Hematopoietic multipotent progenitor cell treated with erythropoietin and hydrocortisone succinate and interleukin-3 and kit ligand, for 4 days (in vitro differentiated cells): ENCODE measurements around the gene TANGO6.
A peak's percentile ranks its signal among the peaks of the same experiment; 100 is the strongest.
"Not testable (repeated sequence)": the region's sequence is repeated elsewhere in the genome, so short reads cannot be mapped to it uniquely, and the experiment has no call there.

ENCODE experiments used
- DNase-seq: peaks from one replicate; pipeline ENCODE4 v3.0.0-alpha.2; 2015

The TANGO6 gene

DNA sequence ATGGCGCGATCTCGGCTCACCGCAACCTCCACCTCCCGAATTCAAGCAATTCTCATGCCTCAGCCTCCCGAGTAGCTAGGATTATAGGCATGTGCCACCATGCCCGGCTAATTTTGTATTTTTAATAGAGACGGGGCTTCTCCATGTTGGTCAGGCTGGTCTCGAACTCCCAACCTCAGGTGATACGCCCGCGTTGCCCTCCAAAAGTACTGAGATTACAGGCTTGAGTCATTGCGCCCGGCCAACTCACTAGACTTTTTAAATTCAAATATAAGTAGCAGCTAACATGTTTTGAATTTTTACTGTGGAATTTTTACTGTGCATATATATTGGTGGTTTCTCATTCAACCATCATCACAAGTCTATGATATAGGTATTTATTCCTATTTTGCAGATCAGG lies 281.6 kb downstream of the TANGO6 start:
- not testable (repeated sequence) for DNase-seq

DNA sequence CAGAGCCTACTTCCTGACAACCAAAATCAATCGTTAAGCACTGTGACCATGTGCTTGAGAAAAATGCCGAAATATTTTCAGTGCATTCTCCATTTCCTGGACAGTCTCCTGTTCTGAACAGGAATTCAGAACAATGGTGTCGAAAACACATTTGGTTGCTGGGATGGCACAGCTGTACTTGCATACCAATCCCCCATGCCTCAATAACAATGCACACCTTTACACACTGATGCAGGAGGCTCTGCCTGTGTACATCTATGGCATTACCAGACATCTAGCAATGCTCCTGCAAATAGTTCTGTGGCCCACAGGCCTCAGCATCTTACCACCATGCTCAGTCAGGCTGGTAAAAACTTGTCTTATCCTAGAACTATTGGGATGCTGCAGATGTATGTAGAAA lies 282.9 kb downstream of the TANGO6 start:
- no peak for DNase-seq

DNA sequence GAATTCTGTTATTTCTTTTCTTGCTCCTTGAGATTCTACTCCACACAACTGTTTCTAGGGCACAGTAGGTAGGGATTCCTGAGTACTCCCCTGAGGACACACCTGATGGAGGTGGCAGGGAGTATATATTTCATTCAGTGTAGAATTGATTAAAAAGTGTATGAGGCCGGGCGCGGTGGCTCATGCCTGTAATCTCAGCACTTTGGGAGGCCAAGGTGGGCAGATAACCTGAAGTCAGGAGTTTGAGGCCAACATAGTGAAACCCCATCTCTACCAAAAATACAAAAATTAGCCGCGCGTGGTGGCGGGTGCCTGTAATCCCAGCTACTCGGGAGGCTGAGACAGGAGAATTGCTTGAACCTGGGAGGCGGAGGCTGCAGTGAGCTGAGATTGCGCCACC lies 283.5 kb downstream of the TANGO6 start:
- DNase-seq, result not testable (repeated sequence)

DNA sequence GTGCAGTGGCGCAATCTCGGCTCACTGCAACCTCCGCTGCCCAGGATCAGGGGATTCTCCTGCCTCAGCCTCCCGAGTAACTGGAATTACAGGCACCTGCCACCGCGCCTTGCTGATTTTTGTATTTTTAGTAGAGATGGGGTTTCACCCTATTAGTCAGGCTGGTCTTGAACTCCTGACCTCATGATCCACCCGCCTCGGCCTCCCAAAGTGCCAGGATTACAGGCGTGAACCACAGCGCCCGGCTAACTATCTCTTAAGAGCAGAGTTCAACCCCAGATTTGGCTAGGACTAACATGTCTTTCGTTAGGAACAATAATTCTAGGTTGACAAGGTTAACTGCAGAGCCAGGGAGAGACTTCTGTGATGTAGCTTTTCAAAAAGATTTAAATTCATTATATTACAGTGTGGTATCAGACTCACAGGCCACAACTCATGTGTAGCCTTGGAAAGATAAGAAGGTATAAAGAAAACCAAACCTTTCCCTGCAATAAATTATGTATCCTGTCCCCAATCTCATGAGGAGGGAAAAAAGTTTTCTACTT lies 284.7 kb downstream of the TANGO6 start:
- no peak for DNase-seq

DNA sequence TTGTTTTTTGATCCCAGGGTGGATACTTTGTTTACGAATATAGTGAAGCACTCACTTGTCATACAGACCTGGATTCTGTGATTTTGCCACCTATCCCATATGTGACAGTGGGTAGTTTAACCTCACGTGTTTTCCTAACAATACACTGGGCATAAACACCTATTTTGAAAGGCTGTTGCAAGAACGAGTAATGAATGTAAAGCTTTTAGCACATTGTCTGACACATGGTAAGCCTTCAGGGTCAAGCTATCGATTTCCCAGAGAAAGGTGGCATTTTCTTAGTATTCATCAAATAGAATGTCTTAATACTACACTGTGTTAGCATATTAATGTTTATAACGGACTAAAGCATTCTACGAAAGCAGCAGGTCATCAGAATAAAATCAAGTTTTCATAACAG lies 287.1 kb downstream of the TANGO6 start:
- DNase-seq, result no peak

DNA sequence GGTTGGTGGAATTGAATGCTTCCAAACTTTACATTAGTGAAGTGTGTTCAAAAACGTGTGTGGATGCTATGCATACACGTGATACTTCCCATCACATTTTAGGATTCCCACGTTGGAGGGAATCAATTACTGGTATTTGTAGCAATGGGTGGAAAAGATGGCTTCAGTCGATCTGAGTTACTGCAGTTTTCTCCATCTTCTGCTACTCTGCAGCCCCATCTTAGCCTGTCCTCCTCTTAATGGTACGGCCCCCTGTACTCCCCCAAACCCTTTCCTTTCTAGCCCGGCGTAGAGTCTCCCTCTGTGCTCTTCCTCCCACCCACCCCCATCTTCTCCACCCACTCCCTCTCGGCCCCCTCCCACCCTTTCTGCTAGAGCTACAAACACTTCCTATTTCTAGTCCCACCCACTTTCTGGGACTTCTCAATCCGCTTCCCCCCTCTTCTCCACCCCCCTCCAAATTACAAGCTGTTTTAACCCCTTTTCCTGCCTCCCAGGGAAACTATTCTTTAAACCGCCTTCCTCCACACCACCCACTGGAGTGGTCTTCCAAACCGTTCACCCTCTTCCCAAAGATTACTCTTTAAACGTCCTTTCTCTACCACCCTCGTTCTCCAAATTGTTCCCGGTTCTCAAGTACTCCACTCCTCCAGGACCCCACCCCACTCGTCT lies 288.0 kb downstream of the TANGO6 start:
- peak; percentile 81 for DNase-seq

DNA sequence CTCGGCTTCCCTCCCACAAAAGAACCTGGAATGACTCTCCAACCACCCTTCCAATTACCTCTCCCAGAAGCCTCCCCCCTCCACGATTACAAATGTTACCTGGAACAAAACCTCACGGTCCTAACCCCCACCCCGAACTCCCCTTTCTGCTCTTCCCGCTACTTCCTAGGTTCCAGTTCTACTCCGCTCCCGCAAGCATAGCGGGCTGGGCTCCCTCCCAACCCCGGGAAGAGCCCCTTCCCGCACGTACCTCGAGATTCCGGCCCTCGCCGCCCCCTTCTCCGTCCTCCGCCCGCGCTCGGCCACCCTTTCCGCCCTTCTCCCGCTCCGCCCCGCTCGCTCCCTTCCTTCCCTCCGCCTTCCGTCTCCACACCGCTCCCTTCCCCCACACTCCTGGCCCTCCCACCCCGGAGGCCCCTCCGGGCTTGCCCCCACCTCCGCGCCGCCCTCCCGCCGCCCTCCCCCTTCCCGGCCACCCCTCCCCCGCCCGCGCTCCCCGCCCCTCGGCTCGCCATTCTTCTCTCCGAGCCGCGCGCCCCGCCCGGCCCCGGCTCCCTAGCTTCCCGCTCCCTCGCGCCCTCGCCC lies 288.6 kb downstream of the TANGO6 start:
- peak; percentile 95 for DNase-seq

DNA sequence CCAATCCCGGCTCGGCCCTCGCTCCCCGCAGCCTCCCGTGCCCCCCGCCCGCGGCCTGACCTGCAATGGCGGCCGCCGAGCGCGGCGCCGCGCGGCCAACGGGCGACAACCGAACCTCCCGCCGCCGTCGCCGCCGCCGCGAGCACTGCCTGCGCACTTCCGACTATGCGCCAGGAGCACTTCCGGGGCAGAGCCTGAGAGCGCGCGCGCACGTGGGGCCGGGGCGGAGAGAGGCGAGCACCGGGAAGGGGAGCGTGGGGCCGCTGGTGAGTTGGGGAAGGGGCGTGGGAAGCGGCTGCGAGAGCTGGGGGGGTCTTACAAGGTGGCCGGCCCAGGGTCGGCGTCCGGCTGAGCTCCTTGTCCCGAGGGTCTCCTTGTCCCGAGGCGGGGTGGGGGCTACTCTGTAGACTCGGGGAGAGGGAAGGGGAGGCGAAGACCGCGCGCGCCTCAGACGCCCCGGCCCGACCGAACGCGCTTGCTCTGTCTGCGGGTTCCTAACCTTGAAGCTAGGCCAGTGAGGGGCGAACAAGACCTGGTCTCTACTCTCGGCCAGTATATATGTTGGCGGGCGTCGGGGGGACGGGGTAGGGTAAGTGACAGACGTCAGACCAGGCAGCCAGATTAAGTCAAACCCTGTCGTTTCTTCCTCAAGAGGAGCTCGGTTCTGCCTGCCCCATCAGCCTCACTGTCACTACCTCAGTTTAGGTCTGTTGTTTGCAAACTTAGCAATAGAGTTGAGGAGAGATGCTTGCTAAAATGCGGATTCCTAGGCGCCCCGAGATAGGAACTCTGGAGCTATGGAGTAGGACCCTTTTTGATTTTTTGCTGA lies 289.3 kb downstream of the TANGO6 start, which contains the start of the genes CHTF8 and UTP4:
Gene CHTF8, minus strand, starts transcription at position 165 of the 829 bp plus-strand sequence. CDS start 11,130 bp downstream, outside the sequence.
Gene UTP4, plus strand, starts transcription at position 226 of the 829 bp plus-strand sequence. CDS start 811 bp downstream, outside the sequence.
- DNase-seq, result peak; percentile 95

DNA sequence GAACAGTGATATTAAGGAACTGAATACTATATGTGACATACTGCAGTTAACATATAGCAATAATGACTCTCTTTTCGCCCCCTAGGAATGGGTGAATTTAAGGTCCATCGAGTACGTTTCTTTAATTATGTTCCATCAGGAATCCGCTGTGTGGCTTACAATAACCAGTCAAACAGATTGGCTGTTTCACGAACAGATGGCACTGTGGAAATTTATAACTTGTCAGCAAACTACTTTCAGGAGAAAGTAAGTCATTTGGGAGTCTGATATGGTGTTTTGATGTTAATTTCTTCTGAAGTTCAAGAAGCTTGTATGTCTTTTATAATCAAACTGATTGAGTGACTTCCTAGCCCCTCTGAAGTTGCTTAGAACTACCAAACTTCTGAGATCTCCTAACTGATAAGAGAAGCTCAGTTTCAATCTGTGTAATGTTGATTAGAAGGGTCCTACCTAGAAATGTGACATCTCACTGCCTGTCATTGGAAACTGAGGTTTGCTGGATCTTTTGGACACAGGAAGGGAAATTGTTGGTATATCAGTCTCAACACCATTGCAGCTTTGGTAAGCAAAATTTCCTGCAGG lies 290.1 kb downstream of the TANGO6 start:
- DNase-seq, result peak; percentile 12
